ENCODE results near the gene SCN10A.

- no peak for TF ChIP-seq CBX5 (IDR thresholded peaks at IDR 0.05; ENCODE audit: borderline replicate concordance, low read depth)
- TF ChIP-seq CTCF (IDR thresholded peaks at IDR 0.05 in 2 of 3, conservative IDR thresholded peaks at IDR 0.05 in 1 of 3; ENCODE audit: insufficient read depth in 2 of 3, low read depth in 1 of 3, low read length in 3 of 3), result no peak
- TF ChIP-seq, protein P1, sequence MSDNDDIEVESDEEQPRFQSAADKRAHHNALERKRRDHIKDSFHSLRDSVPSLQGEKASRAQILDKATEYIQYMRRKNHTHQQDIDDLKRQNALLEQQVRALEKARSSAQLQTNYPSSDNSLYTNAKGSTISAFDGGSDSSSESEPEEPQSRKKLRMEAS (CRISPR knock-in tag; IDR thresholded peaks at IDR 0.05), result no peak
- TF ChIP-seq CHD4 (IDR thresholded peaks at IDR 0.05; ENCODE audit: insufficient read depth, insufficient replicate concordance, low read depth, low read length, poor library complexity, severe bottlenecking), result no peak
- TF ChIP-seq, protein P2, sequence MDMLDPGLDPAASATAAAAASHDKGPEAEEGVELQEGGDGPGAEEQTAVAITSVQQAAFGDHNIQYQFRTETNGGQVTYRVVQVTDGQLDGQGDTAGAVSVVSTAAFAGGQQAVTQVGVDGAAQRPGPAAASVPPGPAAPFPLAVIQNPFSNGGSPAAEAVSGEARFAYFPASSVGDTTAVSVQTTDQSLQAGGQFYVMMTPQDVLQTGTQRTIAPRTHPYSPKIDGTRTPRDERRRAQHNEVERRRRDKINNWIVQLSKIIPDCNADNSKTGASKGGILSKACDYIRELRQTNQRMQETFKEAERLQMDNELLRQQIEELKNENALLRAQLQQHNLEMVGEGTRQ (CRISPR knock-in tag; IDR thresholded peaks at IDR 0.05), result no peak
These were observed 26.4 kb upstream of the SCN10A start for GRCh38 chr3:38842266-38842965.
